Activated CD4-positive, alpha-beta T cell treated with anti-CD3 and anti-CD28 coated beads for 24 hours (primary cell): ENCODE data around the gene DPY19L3.
"Not testable (repeated sequence)": the region's sequence is repeated elsewhere in the genome, so short reads cannot be mapped to it uniquely, and the experiment has no call there.

ENCODE experiments used
- DNase-seq, 2 donors: peaks; one replicate each; pipeline ENCODE4 v3.0.0-alpha.2; 2020; ENCODE audit warnings: low read depth in 2 of 2

The DPY19L3 gene

DNA sequence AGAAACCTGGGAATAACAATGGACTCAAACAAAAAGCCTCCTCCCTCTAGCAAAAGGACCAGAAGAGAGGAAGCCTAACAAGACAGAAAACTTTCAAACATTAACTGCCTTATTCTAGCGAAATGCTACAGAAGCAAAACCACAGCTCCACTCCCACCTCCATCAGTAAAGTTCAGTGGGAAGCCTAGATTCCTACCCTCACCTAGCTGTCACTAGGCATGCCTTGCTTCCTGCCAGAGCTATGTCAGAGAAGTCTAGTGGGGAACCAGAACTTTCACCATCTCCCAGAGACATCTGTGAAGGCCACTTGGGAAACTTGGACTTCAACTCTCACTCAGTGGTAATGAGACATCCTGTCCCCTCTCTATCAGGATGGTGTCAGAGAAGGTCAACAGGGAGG is 37.1 kb downstream of the DPY19L3 start:
- no peak for DNase-seq

- DNase-seq = not testable (repeated sequence)
Observed at GRCh38 chr19:32447534-32447933, 42.0 kb downstream of the DPY19L3 start.

DNA sequence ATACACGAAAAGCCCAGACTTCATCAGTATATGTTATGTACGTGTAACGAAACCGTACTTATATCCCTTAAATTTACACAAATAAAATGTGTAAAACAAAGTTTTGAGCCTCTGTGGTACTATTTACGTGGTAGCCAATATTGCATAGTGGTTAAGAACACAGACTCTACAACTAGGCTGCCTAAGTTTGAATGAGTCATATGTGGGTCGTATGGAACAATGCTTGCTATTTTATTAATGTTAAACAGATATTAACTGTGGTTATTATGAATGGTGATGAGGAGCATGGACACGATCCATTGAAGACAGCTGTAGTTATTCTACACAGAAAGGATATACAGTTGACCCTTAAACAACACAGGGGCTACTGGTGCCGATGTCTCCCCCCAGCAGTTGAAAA is 42.5 kb downstream of the DPY19L3 start:
- DNase-seq = no peak

DNA sequence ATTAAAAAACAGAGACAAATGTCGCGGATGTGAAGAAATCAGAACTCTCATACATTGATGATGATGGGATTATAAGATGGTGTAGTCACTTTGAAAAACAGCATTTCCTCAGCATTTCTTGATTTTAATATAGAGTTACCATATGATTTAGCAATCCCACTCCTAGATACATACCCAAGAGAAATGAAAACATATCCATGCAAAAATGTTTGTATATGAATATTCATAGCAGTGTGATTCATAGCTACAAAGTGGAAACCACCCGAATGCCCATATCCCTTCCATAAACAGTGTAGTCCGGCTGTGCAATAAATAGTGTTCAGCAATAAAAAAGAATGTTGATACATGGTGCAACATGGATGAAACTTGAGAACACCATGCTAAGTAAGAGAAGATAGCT is 44.6 kb downstream of the DPY19L3 start:
- no peak for DNase-seq

- DNase-seq = no peak
Observed at GRCh38 chr19:32453736-32454135, 48.2 kb downstream of the DPY19L3 start.

DNA sequence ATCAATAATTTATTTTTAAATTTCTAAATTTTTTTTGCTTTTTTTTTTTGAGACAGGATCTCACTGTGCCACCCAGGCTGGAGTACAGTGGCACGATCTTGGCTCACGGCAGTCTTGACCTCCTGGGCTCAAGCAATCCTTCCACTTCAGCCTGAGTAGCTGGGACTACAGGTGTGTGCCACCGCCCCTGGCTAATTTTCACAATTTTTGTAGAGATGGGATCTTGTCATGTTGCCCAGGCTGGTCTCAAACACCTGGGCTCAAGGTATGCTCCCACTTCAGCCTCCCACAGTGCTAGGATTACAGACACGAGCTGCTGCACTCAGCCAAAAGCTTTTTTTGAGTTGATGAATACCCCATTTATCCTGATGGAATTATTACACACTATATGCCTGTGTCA is 50.8 kb downstream of the DPY19L3 start:
- DNase-seq = no peak

- DNase-seq = no peak
Observed at GRCh38 chr19:32457571-32458158, 52.1 kb downstream of the DPY19L3 start.

- DNase-seq = no peak
Observed at GRCh38 chr19:32458500-32459123, 53.0 kb downstream of the DPY19L3 start.

GRCh38 chr19:32459204-32459865 is 53.8 kb downstream of the DPY19L3 start:
- no peak for DNase-seq

- no peak for DNase-seq
Observed at GRCh38 chr19:32460476-32460875, 54.9 kb downstream of the DPY19L3 start.

GRCh38 chr19:32464279-32464678 is 58.7 kb downstream of the DPY19L3 start:
- no peak for DNase-seq

DNA sequence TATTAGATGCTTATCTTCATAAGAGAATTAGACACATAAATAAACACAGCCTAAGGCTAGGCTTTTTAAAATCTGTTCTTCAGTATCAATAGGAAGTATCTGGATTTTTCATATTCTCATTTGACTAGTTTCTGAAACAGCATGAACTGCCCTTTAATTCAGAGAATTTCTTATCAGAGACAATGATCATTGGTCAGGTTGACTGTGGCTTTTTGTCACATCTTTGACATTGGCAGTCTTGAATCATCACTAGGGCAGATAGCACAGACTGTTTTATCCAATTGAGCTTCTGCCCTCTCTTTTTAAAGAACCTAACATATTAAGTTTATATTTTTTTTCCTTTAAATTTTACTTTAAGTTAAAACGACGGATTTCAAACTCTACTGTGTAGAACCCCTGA is 59.6 kb downstream of the DPY19L3 start:
- no peak for DNase-seq

- DNase-seq = no peak
Observed at GRCh38 chr19:32469795-32470194, 64.2 kb downstream of the DPY19L3 start.

DNA sequence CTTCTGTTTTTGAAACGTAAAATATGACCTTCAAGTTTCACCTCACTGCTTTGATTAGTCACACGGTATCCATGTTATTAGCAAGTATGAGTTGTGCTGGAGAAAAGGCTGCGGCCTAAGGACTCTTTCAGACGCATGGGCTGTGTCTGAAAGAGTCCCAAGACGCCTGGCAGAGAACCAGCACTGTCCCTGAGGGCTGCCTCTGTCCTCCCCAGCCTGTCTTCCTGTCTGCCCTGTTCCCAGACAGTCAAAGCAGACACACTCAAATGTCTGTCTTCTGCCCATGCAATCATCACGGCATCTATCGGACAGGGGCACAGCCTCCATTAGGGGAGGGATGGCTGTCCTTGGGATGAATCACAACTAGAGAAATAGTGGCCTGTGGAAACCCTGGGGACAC is 65.5 kb downstream of the DPY19L3 start:
- no peak for DNase-seq

- DNase-seq = no peak
Observed at GRCh38 chr19:32471811-32472210, 66.2 kb downstream of the DPY19L3 start.

DNA sequence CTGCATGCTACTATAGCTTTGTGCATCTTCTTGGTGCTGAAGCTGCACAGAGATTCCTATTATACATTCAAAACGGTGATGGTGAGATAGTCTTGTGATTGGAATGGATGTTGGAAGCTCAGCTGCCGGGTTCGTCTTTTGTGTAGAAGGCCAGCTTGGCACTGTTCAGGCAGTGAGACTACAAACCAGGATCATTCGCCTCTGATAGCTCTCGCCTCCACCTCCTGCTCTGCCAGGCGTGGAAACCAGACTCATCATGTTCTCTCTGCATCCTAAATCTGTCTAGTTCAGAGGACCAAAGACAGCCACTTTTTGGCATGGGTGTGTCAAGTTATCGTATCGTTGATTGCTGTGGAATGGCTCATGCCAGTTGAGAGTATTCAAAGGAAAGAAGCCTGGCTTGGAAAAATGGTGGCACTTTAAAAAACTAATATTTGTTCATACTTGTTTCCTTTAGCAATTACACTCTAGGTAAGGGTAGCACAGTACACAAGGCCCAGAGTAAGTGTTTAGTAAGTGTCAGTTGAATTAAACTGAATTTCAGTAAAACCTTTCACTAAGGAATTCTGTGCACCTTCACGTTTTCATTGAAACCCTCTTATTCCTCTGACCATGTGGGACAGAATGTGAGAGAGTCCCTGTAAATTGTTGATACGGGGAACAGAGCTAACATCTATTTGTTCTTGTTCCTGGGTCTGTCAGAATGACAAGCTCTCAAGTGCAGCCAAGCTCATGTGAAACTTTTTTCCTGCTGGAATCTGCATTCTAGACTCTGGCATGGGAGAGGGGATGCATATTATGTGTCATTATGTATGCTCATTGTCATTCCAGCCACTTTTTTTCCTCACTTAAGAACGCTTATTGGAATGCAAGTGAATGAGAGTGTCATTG is 69.8 kb downstream of the DPY19L3 start:
- no peak for DNase-seq

- DNase-seq = no peak
Observed at GRCh38 chr19:32476032-32476350, 70.4 kb downstream of the DPY19L3 start.

- no peak for DNase-seq
Observed at GRCh38 chr19:32480321-32480720, 74.8 kb downstream of the DPY19L3 start.

DNA sequence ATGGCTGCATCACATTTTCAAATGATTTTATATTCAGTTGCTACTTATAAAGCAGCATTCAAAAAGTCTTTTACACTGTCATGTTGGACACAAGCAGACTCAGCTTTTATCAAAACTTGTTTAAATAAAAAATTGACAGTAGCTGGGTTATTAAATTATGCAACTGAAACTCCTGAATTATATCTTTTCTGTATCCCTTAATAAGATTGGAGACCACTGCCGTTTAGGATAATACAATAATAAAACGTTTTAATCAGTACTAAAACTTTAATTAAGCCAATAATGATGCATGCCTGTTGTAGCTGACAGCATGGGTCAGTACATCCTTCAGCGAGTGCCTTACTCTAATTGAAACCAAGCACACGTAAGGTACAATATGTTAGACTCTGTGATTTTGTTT is 78.0 kb downstream of the DPY19L3 start:
- DNase-seq = no peak

- no peak for DNase-seq
Observed at GRCh38 chr19:32489971-32490370, 84.4 kb downstream of the DPY19L3 start.

GRCh38 chr19:32497391-32497790 is 91.8 kb downstream of the DPY19L3 start:
- DNase-seq = no peak

GRCh38 chr19:32498648-32499200 is 93.2 kb downstream of the DPY19L3 start:
- no peak for DNase-seq
